ENCODE data around the gene PIP4K2B. TPM values are rescaled to one million over a fixed set of nuclear protein-coding genes. Genes with fewer than 3 reads are reported as not detected.

Gene PIP4K2B
- total and polyA plus RNA-seq, 2 of the 8 experiments (the other 6 are each of a cell fraction or from before 2014, with no cell fraction given): 21.5 to 57.8 TPM

DNA sequence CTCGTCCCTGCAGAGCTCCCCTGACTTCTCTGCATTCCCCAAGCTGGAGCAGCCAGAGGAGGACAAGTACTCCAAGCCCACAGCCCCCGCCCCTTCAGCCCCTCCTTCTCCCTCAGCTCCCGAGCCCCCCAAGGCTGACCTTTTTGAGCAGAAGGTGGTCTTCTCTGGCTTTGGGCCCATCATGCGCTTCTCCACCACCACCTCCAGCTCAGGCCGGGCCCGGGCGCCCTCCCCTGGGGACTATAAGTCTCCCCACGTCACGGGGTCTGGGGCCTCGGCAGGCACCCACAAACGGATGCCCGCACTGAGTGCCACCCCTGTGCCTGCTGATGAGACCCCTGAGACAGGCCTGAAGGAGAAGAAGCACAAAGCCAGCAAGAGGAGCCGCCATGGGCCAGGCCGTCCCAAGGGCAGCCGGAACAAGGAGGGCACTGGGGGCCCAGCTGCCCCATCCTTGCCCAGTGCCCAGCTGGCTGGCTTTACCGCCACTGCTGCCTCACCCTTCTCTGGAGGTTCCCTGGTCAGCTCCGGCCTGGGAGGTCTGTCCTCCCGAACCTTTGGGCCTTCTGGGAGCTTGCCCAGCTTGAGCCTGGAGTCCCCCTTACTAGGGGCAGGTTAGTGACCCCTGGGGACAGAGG, 82.9 kb downstream of the PIP4K2B start (continued):
- TF ChIP-seq, protein P1, sequence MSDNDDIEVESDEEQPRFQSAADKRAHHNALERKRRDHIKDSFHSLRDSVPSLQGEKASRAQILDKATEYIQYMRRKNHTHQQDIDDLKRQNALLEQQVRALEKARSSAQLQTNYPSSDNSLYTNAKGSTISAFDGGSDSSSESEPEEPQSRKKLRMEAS (IDR thresholded peaks at IDR 0.05): no peak
- TF ChIP-seq KDM4A (IDR thresholded peaks at IDR 0.05; ENCODE audit: low read depth, low read length, severe bottlenecking): no peak
- TF ChIP-seq, protein P2, sequence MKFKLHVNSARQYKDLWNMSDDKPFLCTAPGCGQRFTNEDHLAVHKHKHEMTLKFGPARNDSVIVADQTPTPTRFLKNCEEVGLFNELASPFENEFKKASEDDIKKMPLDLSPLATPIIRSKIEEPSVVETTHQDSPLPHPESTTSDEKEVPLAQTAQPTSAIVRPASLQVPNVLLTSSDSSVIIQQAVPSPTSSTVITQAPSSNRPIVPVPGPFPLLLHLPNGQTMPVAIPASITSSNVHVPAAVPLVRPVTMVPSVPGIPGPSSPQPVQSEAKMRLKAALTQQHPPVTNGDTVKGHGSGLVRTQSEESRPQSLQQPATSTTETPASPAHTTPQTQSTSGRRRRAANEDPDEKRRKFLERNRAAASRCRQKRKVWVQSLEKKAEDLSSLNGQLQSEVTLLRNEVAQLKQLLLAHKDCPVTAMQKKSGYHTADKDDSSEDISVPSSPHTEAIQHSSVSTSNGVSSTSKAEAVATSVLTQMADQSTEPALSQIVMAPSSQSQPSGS (IDR thresholded peaks at IDR 0.05; ENCODE audit: low read length): no peak
- no peak for TF ChIP-seq CHD1 (IDR thresholded peaks at IDR 0.05; ENCODE audit: low read depth, low read length)
- TF ChIP-seq HDAC2 (IDR thresholded peaks at IDR 0.05; ENCODE audit: borderline replicate concordance in 1 of 2, low read depth in 2 of 2, low read length in 2 of 2): no peak
- no peak for TF ChIP-seq FOSL1 (IDR thresholded peaks at IDR 0.05; ENCODE audit: insufficient read depth, low read depth, low read length)
- TF ChIP-seq BCL11A (IDR thresholded peaks at IDR 0.05; ENCODE audit: low read depth in 2 of 2, low read length in 2 of 2): no peak
- no peak for TF ChIP-seq RXRA (IDR thresholded peaks at IDR 0.05; ENCODE audit: insufficient read depth, low read depth, low read length)

Small RNA genes lying within 50 kb of the gene (microRNA-seq; reads per million reads assigned to microRNA genes)
- gene MIR4726 (ENCODE audit: borderline microRNAs expressed in 2 of 2, borderline number of aligned reads in 2 of 2, borderline replicate concordance in 1 of 2) (0 to 0.23 reads per million in 2 experiments), gene MIR4727 (ENCODE audit: borderline microRNAs expressed in 2 of 2, borderline number of aligned reads in 2 of 2, borderline replicate concordance in 1 of 2) (0.20 to 0.23 reads per million in 2 experiments)

Small RNA genes lying within 50 kb of the gene (small RNA-seq; reads per million reads assigned to genes)
- not detected for gene MIR4726 (ENCODE audit: insufficient read depth)
- 1.0 reads per million for gene MIR4727 (ENCODE audit: insufficient read depth)
- gene RNA5SP440 (ENCODE audit: insufficient read depth): 439 reads per million, percentile 99 among the genes with 10 or more reads in this experiment
- not detected for gene RNU6-866P (ENCODE audit: insufficient read depth)

Other genes starting within 250 kb of the PIP4K2B start
- 3.8 and 4.1 TPM in 2 replicates for gene SRCIN1, start 193.6 kb downstream of the PIP4K2B start, total RNA-seq (2021; fragmentation: NEBNext Ultra II Directional; extraction: Animal tissue kit (Norgen Biotek cat#: 25700))
- 2.8 and 4.2 TPM in 2 replicates for gene SRCIN1, start 193.6 kb downstream of the PIP4K2B start, polyA plus RNA-seq (2011; rRNA removed)
- 3.3 and 4.0 TPM in 2 replicates for gene EPOP, start 124.6 kb downstream of the PIP4K2B start, total RNA-seq (2021; fragmentation: NEBNext Ultra II Directional; extraction: Animal tissue kit (Norgen Biotek cat#: 25700))
- gene EPOP, start 124.6 kb downstream of the PIP4K2B start, polyA plus RNA-seq (2011; rRNA removed): 1.5 and 2.1 TPM in 2 replicates
- gene MLLT6, start 94.3 kb downstream of the PIP4K2B start, total RNA-seq (2021; fragmentation: NEBNext Ultra II Directional; extraction: Animal tissue kit (Norgen Biotek cat#: 25700)): 7.7 and 8.0 TPM in 2 replicates
- 6.5 and 7.7 TPM in 2 replicates for gene MLLT6, start 94.3 kb downstream of the PIP4K2B start, polyA plus RNA-seq (2011; rRNA removed)
- 11.1 and 11.6 TPM in 2 replicates for gene CISD3, start 69.2 kb downstream of the PIP4K2B start, total RNA-seq (2021; fragmentation: NEBNext Ultra II Directional; extraction: Animal tissue kit (Norgen Biotek cat#: 25700))
- gene CISD3, start 69.2 kb downstream of the PIP4K2B start, polyA plus RNA-seq (2011; rRNA removed): 8.4 and 9.4 TPM in 2 replicates
- 86.1 and 93.3 TPM in 2 replicates for gene PCGF2, start 51.2 kb downstream of the PIP4K2B start, total RNA-seq (2021; fragmentation: NEBNext Ultra II Directional; extraction: Animal tissue kit (Norgen Biotek cat#: 25700))
- 42.1 and 81.4 TPM in 2 replicates for gene PCGF2, start 51.2 kb downstream of the PIP4K2B start, polyA plus RNA-seq (2011; rRNA removed)
- 291 and 301 TPM in 2 replicates for gene PSMB3, start 46.8 kb downstream of the PIP4K2B start, total RNA-seq (2021; fragmentation: NEBNext Ultra II Directional; extraction: Animal tissue kit (Norgen Biotek cat#: 25700))
- 866 and 914 TPM in 2 replicates for gene PSMB3, start 46.8 kb downstream of the PIP4K2B start, polyA plus RNA-seq (2011; rRNA removed)
- 13.1 and 15.8 TPM in 2 replicates for gene CWC25, start 25.8 kb upstream of the PIP4K2B start, total RNA-seq (2021; fragmentation: NEBNext Ultra II Directional; extraction: Animal tissue kit (Norgen Biotek cat#: 25700))
- gene CWC25, start 25.8 kb upstream of the PIP4K2B start, polyA plus RNA-seq (2011; rRNA removed): 9.2 and 11.1 TPM in 2 replicates
- gene RPL23, start 54.2 kb upstream of the PIP4K2B start, total RNA-seq (2021; fragmentation: NEBNext Ultra II Directional; extraction: Animal tissue kit (Norgen Biotek cat#: 25700)): 2,091 and 2,148 TPM in 2 replicates
- gene RPL23, start 54.2 kb upstream of the PIP4K2B start, polyA plus RNA-seq (2011; rRNA removed): 1,486 and 2,502 TPM in 2 replicates
- 170 and 180 TPM in 2 replicates for gene LASP1, start 70.5 kb upstream of the PIP4K2B start, total RNA-seq (2021; fragmentation: NEBNext Ultra II Directional; extraction: Animal tissue kit (Norgen Biotek cat#: 25700))
- gene LASP1, start 70.5 kb upstream of the PIP4K2B start, polyA plus RNA-seq (2011; rRNA removed): 114 and 182 TPM in 2 replicates
- gene FBXO47, start 167.8 kb upstream of the PIP4K2B start, total RNA-seq (2021; fragmentation: NEBNext Ultra II Directional; extraction: Animal tissue kit (Norgen Biotek cat#: 25700)): not detected in 2 replicates
- not detected in 2 replicates for gene FBXO47, start 167.8 kb upstream of the PIP4K2B start, polyA plus RNA-seq (2011; rRNA removed)

Measured in H1 (cell line).